HCT116 (cell line): ENCODE measurements around the gene TBX15. TPM values are rescaled to one million over a fixed set of nuclear protein-coding genes. Genes with fewer than 3 reads are reported as not detected.

ENCODE experiments used
- ATAC-seq: fragments of 200-7000 bp; cut with Tn5 transposase; 2 replicates; pipeline ENCODE4 v1.9.1; 2020; ENCODE audit warnings: mild to moderate bottlenecking, moderate library complexity
- BruUV-seq: library from RNA; stranded (reverse); fragments of 400-500 nt; replicated peaks from 2 replicates; lab custom pipeline; 2021; lab: Mats Ljungman, UMichigan
- CTCF ChIA-PET: fragments of 300-600 bp; sonication (Branson Sonifier 250); formaldehyde crosslinking; loops from one replicate; lab custom pipeline; 2021; ENCODE audit warnings: antibody characterized with exemption; lab: Charles Lee
- POLR2A ChIA-PET: fragments of 300-600, 350-600 bp; sonication (Branson Sonifier 250); formaldehyde crosslinking; loops from one replicate; lab custom pipeline; 2021; ENCODE audit warnings: antibody characterized with exemption; lab: Charles Lee
- RAD21 ChIA-PET, 2 experiments: fragments of 300-600 bp; sonication (Branson Sonifier 250); formaldehyde crosslinking; loops; one replicate each; lab custom pipeline; 2023; ENCODE audit warnings: low total read pairs in 2 of 2; ENCODE audit not compliant: uncharacterized antibody in 2 of 2, unreplicated experiment in 2 of 2, low non-redundant PET in 1 of 2; lab: Charles Lee
- DNase-seq: peaks from one replicate; pipeline ENCODE4 v3.0.0-alpha.2; 2010; ENCODE audit warnings: low read depth, low spot score
- H2AFZ ChIP-seq: fragments of 200-600 bp; shearing (Covaris generic), sonication (generic); 2 replicates; pipeline ENCODE4 v1.6.1; 2017; ENCODE audit warnings: low read depth, mixed run types, mixed read lengths, antibody characterized with exemption, low read length; ENCODE audit not compliant: poor library complexity, severe bottlenecking
- H3K27ac ChIP-seq: 2 replicates; pipeline ENCODE4 v1.5.1; 2012; ENCODE audit warnings: low read depth, low read length
- H3K27me3 ChIP-seq: fragments of 200-600 bp; sonication (generic); 2 replicates; pipeline ENCODE4 v1.6.1; 2016; ENCODE audit warnings: mixed run types, low read length, mixed read lengths; ENCODE audit not compliant: insufficient read depth
- H3K36me3 ChIP-seq, 2 experiments: fragments of 200-500 bp in 1 of 2; fragments of 200-600 bp in 1 of 2; sonication (Bioruptor generic) in 1 of 2; sonication (generic) in 1 of 2; 2 replicates each; pipeline versions ENCODE4 v1.5.1 to v1.6.1; 2014 to 2016; ENCODE audit warnings: low read length in 2 of 2, inconsistent platforms in 1 of 2, mixed read lengths in 1 of 2, mixed run types in 1 of 2; ENCODE audit not compliant: insufficient read depth in 2 of 2, control insufficient read depth in 1 of 2
- H3K4me1 ChIP-seq, 2 experiments: fragments of 200-600 bp in 1 of 2; sonication (generic) in 1 of 2; 2 replicates each; pipeline versions ENCODE4 v1.5.1 to v1.6.1; 2012 to 2017; ENCODE audit warnings: low read length in 2 of 2, inconsistent platforms in 1 of 2, mild to moderate bottlenecking in 1 of 2, mixed read lengths in 1 of 2, mixed run types in 1 of 2, moderate library complexity in 1 of 2; ENCODE audit not compliant: insufficient read depth in 2 of 2, control insufficient read depth in 1 of 2
- H3K4me2 ChIP-seq: fragments of 200-600 bp; sonication (generic); 2 replicates; pipeline ENCODE4 v1.6.1; 2017; ENCODE audit warnings: mixed run types, low read length, mixed read lengths
- H3K4me3 ChIP-seq, 2 experiments: fragments of 200-600 bp in 1 of 2; sonication (generic) in 1 of 2; replicated peaks in 1 of 2; 2 replicates each; pipeline ENCODE4 v1.5.1; 2011 to 2016; ENCODE audit warnings: low read length in 2 of 2, control low read depth in 1 of 2, low read depth in 1 of 2, mild to moderate bottlenecking in 1 of 2, mixed read lengths in 1 of 2, mixed run types in 1 of 2
- H3K79me2 ChIP-seq: fragments of 200-600 bp; sonication (generic); 2 replicates; pipeline ENCODE4 v1.6.1; 2017; ENCODE audit warnings: mild to moderate bottlenecking, mixed run types, low read length, moderate library complexity, mixed read lengths; ENCODE audit not compliant: insufficient read depth
- H3K9ac ChIP-seq: fragments of 200-600 bp; sonication (generic); 2 replicates; pipeline ENCODE4 v1.6.1; 2016; ENCODE audit warnings: low read length, mixed read lengths
- H3K9me2 ChIP-seq: fragments of 200-600 bp; sonication (generic), shearing (Covaris generic); 2 replicates; pipeline ENCODE4 v1.6.1; 2017; ENCODE audit warnings: mixed run types, mild to moderate bottlenecking, moderate library complexity; ENCODE audit not compliant: insufficient read depth
- H3K9me3 ChIP-seq, 2 experiments: fragments of 200-500 bp in 1 of 2; fragments of 200-600 bp in 1 of 2; sonication (Bioruptor generic) in 1 of 2; sonication (generic) in 1 of 2; 2 replicates each; pipeline ENCODE4 v1.6.1; 2014 to 2017; ENCODE audit warnings: low read length in 2 of 2, mixed read lengths in 2 of 2, inconsistent platforms in 1 of 2, low read depth in 1 of 2, mild to moderate bottlenecking in 1 of 2, mixed run types in 1 of 2, moderate library complexity in 1 of 2; ENCODE audit not compliant: control insufficient read depth in 1 of 2, insufficient read depth in 1 of 2
- H4K20me1 ChIP-seq: fragments of 200-600 bp; sonication (generic), shearing (Covaris generic); 2 replicates; pipeline ENCODE4 v1.6.1; 2017; ENCODE audit warnings: mixed run types, mild to moderate bottlenecking, moderate library complexity; ENCODE audit not compliant: insufficient read depth
- CBX3 ChIP-seq: IDR thresholded peaks from 2 replicates; pipeline ENCODE4 v1.6.1; 2012; ENCODE audit warnings: low read depth
- CTCF ChIP-seq, 3 experiments: fragments of 200-600 bp in 1 of 3; sonication (generic) in 1 of 3; IDR thresholded peaks in 2 of 3; conservative IDR thresholded peaks in 1 of 3; 2 replicates each; pipeline ENCODE4 v1.5.1; 2012 to 2017; ENCODE audit warnings: low read depth in 2 of 3, low read length in 2 of 3, antibody characterized with exemption in 1 of 3, borderline replicate concordance in 1 of 3, control low read depth in 1 of 3, mild to moderate bottlenecking in 1 of 3, mixed read lengths in 1 of 3, mixed run types in 1 of 3, moderate library complexity in 1 of 3; ENCODE audit not compliant: insufficient read depth in 1 of 3
- EZH2 ChIP-seq: fragments of 200-600 bp; sonication (generic); IDR thresholded peaks from 2 replicates; pipeline ENCODE4 v1.6.1; 2017; ENCODE audit warnings: antibody characterized with exemption, mixed run types
- EZH2phosphoT487 ChIP-seq: fragments of 200-600 bp; IDR thresholded peaks from 2 replicates; pipeline ENCODE4 v1.6.1; 2018; ENCODE audit warnings: antibody characterized with exemption, borderline replicate concordance
- SIN3A ChIP-seq: IDR thresholded peaks from 2 replicates; pipeline ENCODE4 v1.6.1; 2012; ENCODE audit warnings: low read depth
- SRF ChIP-seq: IDR thresholded peaks from 2 replicates; pipeline ENCODE4 v1.6.1; 2012; ENCODE audit warnings: low read depth
- YY1 ChIP-seq: IDR thresholded peaks from 2 replicates; pipeline ENCODE4 v1.6.1; 2011; ENCODE audit warnings: low read length, low read depth, moderate library complexity, mild to moderate bottlenecking; ENCODE audit not compliant: insufficient replicate concordance; ENCODE audit errors: extremely low read depth
- intact Hi-C: fragments of 100-400 bp; cut with micrococcal nuclease; formaldehyde crosslinking; loops from 2 replicates; pipeline ENCODE4 v1.10.0; 2022
- total RNA-seq: library from RNA; stranded (reverse); gene quantifications from one replicate; pipeline ENCODE4 v1.2.1, GENCODE V29; 2021; ENCODE audit not compliant: unreplicated experiment

The TBX15 gene
- total RNA-seq, 1 experiment from 2014 or later: not detected

- H3K4me3 ChIP-seq: no peak overlapping the region
- no peaks in the 10 kb centered on the region for H3K36me3 ChIP-seq
- no peaks in the 10 kb centered on the region for H3K27me3 ChIP-seq
- H2AFZ ChIP-seq: no peak overlapping the region
- H3K9ac ChIP-seq: no peak overlapping the region
- H3K4me2 ChIP-seq: no peak overlapping the region
- DNase-seq: no peak
- TF ChIP-seq CBX3 (no peak), SIN3A (no peak), EZH2phosphoT487 (no peak), EZH2 (no peak), CTCF (IDR thresholded peaks at IDR 0.05 in 2 of 3, conservative IDR thresholded peaks at IDR 0.05 in 1 of 3; ENCODE audit: borderline replicate concordance in 1 of 3, insufficient read depth in 1 of 3, low read depth in 2 of 3, low read length in 2 of 3) (no peak), YY1 (no peak), SRF (no peak)
- no peaks in the 10 kb centered on the region for H3K79me2 ChIP-seq
- no peaks in the 10 kb centered on the region for H3K9me3 ChIP-seq
- RAD21 ChIA-PET: no interaction called here
- H4K20me1 ChIP-seq: no peaks in the 10 kb centered on the region
- intact Hi-C loops: loop anchor here (5.0 kb wide), 1 partner anchor 929 kb away; no protein-coding TSS in a partner anchor
- CTCF ChIA-PET: no interaction called here
- ATAC-seq: no peak
- H3K9me2 ChIP-seq: no peaks in the 10 kb centered on the region
- POLR2A ChIA-PET: no interaction called here
- peaks cover 2 to 10% of the 10 kb centered on the region in 2 experiments; a peak in 2 of 4 replicates for H3K4me1 ChIP-seq
- no TSS peak for BruUV-seq
- H3K27ac ChIP-seq: no peak overlapping the region
Observed at GRCh38 chr1:119005724-119006405, 17.7 kb upstream of the TBX15 start.
